Adrenal gland (tissue), 5 donors: ENCODE measurements around the gene MPPED1.

ENCODE experiments used
- CTCF ChIP-seq, 6 experiments: fragments of 450-650 bp in 4 of 6; fragments of 200-600 bp in 2 of 6; sonication (generic) in 1 of 6; IDR thresholded peaks; 1 replicate in 5 of 6; 2 replicates in 1 of 6; pipeline versions ENCODE4 v1.5.1 to v1.8.0; 2016 to 2021; ENCODE audit warnings: antibody characterized with exemption in 6 of 6, mild to moderate bottlenecking in 2 of 6, moderate library complexity in 1 of 6
- POLR2A ChIP-seq, 2 donors: fragments of 450-650 bp; IDR thresholded peaks; one replicate each; pipeline ENCODE4 v1.6.1; 2017; ENCODE audit warnings: antibody characterized with exemption in 2 of 2, mild to moderate bottlenecking in 2 of 2, moderate library complexity in 1 of 2
- donor health status: DM: no; HTN: no; CAD: no.

- TF ChIP-seq CTCF (IDR thresholded peaks at IDR 0.05) = no peak
- no peak for TF ChIP-seq POLR2A (IDR thresholded peaks at IDR 0.05)
These were observed 134.4 kb downstream of the MPPED1 start for GRCh38 chr22:43546186-43546585.
